GM12801 (cell line): Measurements from ENCODE around the gene C6orf136.

Experiments used
- CTCF ChIP-seq: IDR thresholded peaks from one replicate; pipeline ENCODE4 v1.5.1; 2011; ENCODE audit warnings: control low read depth; ENCODE audit not compliant: insufficient read length; ENCODE audit errors: extremely low read depth

Gene C6orf136

GRCh38 chr6:30618270-30618797 is 28.6 kb upstream of the C6orf136 start:
- TF ChIP-seq CTCF = no peak

- TF ChIP-seq CTCF = no peak
Observed at GRCh38 chr6:30619561-30619960, 27.4 kb upstream of the C6orf136 start.

- TF ChIP-seq CTCF = no peak
Observed at GRCh38 chr6:30625511-30625910, 21.4 kb upstream of the C6orf136 start.

- TF ChIP-seq CTCF = no peak
Observed at GRCh38 chr6:30626484-30627366, 20.2 kb upstream of the C6orf136 start, which contains the start of gene ATAT1. ATAT1 (plus strand) TSS chr6:30626874.

GRCh38 chr6:30635834-30636233 is 11.1 kb upstream of the C6orf136 start:
- TF ChIP-seq CTCF = no peak

GRCh38 chr6:30640481-30640880 is 6.5 kb upstream of the C6orf136 start:
- no peak for TF ChIP-seq CTCF

- TF ChIP-seq CTCF = no peak
Observed at GRCh38 chr6:30641048-30641447, 5.9 kb upstream of the C6orf136 start.
